Mesendoderm (in vitro differentiated cells): ENCODE data around the gene IGSF22.
"Not testable (repeated sequence)": the region's sequence is repeated elsewhere in the genome, so short reads cannot be mapped to it uniquely, and the experiment has no call there.

Experiments
- DNase-seq: peaks from one replicate; pipeline ENCODE4 v3.0.0; 2013
- H2AK5ac ChIP-seq: 2 replicates; pipeline ENCODE4 v1.6.1; 2013; ENCODE audit warnings: low read length, inconsistent platforms
- H2BK120ac ChIP-seq: 2 replicates; pipeline ENCODE4 v1.6.1; 2013; ENCODE audit warnings: low read depth, mild to moderate bottlenecking, low read length, moderate library complexity, mixed read lengths
- H2BK15ac ChIP-seq: replicated peaks from 2 replicates; pipeline ENCODE4 v1.6.1; 2013; ENCODE audit warnings: low read depth, mild to moderate bottlenecking, moderate library complexity
- H2BK5ac ChIP-seq: 2 replicates; pipeline ENCODE4 v1.6.1; 2013; ENCODE audit warnings: low read length, inconsistent platforms
- H3K18ac ChIP-seq: 2 replicates; pipeline ENCODE4 v1.6.1; 2013; ENCODE audit warnings: mild to moderate bottlenecking, low read length, mixed read lengths
- H3K23ac ChIP-seq: one replicate; pipeline ENCODE4 v1.6.1; 2013; ENCODE audit warnings: low read length
- H3K27ac ChIP-seq: 2 replicates; pipeline ENCODE4 v1.5.1; 2013; ENCODE audit warnings: low read depth, mild to moderate bottlenecking, inconsistent platforms, low read length, moderate library complexity
- H3K27me3 ChIP-seq: 2 replicates; pipeline ENCODE4 v1.6.1; 2013; ENCODE audit warnings: low read length, control low read depth, mild to moderate bottlenecking, inconsistent platforms; ENCODE audit not compliant: insufficient read depth, poor library complexity
- H3K36me3 ChIP-seq: 2 replicates; pipeline ENCODE4 v1.6.1; 2013; ENCODE audit warnings: low read length, inconsistent platforms; ENCODE audit not compliant: control insufficient read depth, insufficient read depth
- H3K4ac ChIP-seq: one replicate; pipeline ENCODE4 v1.6.1; 2013; ENCODE audit warnings: low read depth, mild to moderate bottlenecking, low read length, moderate library complexity
- H3K4me1 ChIP-seq: 2 replicates; pipeline ENCODE4 v1.6.1; 2013; ENCODE audit warnings: low read depth, low read length, inconsistent platforms; ENCODE audit not compliant: control insufficient read depth
- H3K4me2 ChIP-seq: 2 replicates; pipeline ENCODE4 v1.6.1; 2013; ENCODE audit warnings: low read length
- H3K4me3 ChIP-seq: 2 replicates; pipeline ENCODE4 v1.5.1; 2013; ENCODE audit warnings: mild to moderate bottlenecking, low read length
- H3K56ac ChIP-seq: one replicate; pipeline ENCODE4 v1.6.1; 2013; ENCODE audit warnings: low read length
- H3K79me1 ChIP-seq: 2 replicates; pipeline ENCODE4 v1.6.1; 2013; ENCODE audit warnings: low read length, inconsistent platforms
- H3K79me2 ChIP-seq: 2 replicates; pipeline ENCODE4 v1.6.1; 2013; ENCODE audit warnings: mild to moderate bottlenecking, low read length; ENCODE audit not compliant: control insufficient read depth, insufficient read depth
- H3K9ac ChIP-seq: 2 replicates; pipeline ENCODE4 v1.6.1; 2013; ENCODE audit warnings: low read length, inconsistent platforms
- H4K5ac ChIP-seq: one replicate; pipeline ENCODE4 v1.6.1; 2013; ENCODE audit warnings: low read length
- H4K8ac ChIP-seq: one replicate; pipeline ENCODE4 v1.6.1; 2013; ENCODE audit warnings: low read depth, mild to moderate bottlenecking, control low read depth, low read length, moderate library complexity
- WGBS: extraction: QIAGEN DNeasy Blood & Tissue Kit; methylation state at CpG from one replicate; pipeline ENCODE4 v1.1.7; 2013; ENCODE audit warnings: low lambda C conversion rate, missing lambda C conversion rate; ENCODE audit not compliant: insufficient coverage; ENCODE audit errors: extremely low coverage; 5-methylcytosine and 5-hydroxymethylcytosine counted together

IGSF22 gene

GRCh38 chr11:18677560-18677959 lies 48.4 kb downstream of the IGSF22 start:
- Histone ChIP-seq H4K5ac (no peak overlapping the region), H3K4ac (no peak overlapping the region), H3K27ac (no peak overlapping the region), H3K4me2 (no peak overlapping the region), H3K36me3 (no peaks in the 10 kb centered on the region), H3K79me2 (no peaks in the 10 kb centered on the region), H2BK120ac (no peak overlapping the region), H3K4me3 (no peak overlapping the region), H2AK5ac (no peak overlapping the region), H3K23ac (no peak overlapping the region), H4K8ac (no peak overlapping the region), H3K9ac (no peak overlapping the region), H2BK15ac (no peak overlapping the region), H3K79me1 (no peaks in the 10 kb centered on the region), H3K27me3 (no peaks in the 10 kb centered on the region), H3K56ac (no peak overlapping the region), H2BK5ac (no peak overlapping the region), H3K4me1 (no peaks in the 10 kb centered on the region), H3K18ac (no peak overlapping the region)
- no CpG with 5 or more reads among the region's 3 CpGs for WGBS
- DNase-seq: no peak

GRCh38 chr11:18676803-18677202 lies 49.2 kb downstream of the IGSF22 start:
- no peak overlapping the region for H3K27ac ChIP-seq
- no peaks in the 10 kb centered on the region for H3K27me3 ChIP-seq
- no peak overlapping the region for H2AK5ac ChIP-seq
- H4K5ac ChIP-seq: no peak overlapping the region
- H3K9ac ChIP-seq: no peak overlapping the region
- no peak overlapping the region for H3K18ac ChIP-seq
- H3K4ac ChIP-seq: no peak overlapping the region
- H3K79me1 ChIP-seq: no peaks in the 10 kb centered on the region
- no peak for DNase-seq
- H2BK120ac ChIP-seq: no peak overlapping the region
- H3K4me1 ChIP-seq: no peaks in the 10 kb centered on the region
- no peak overlapping the region for H3K4me3 ChIP-seq
- no peak overlapping the region for H3K4me2 ChIP-seq
- no peak overlapping the region for H3K56ac ChIP-seq
- no peak overlapping the region for H3K23ac ChIP-seq
- H4K8ac ChIP-seq: no peak overlapping the region
- H3K36me3 ChIP-seq: no peaks in the 10 kb centered on the region
- H2BK15ac ChIP-seq: no peak overlapping the region
- no peaks in the 10 kb centered on the region for H3K79me2 ChIP-seq
- H2BK5ac ChIP-seq: no peak overlapping the region
- WGBS: no CpG with 5 or more reads among the region's 4 CpGs

GRCh38 chr11:18672209-18672608 lies 53.8 kb downstream of the IGSF22 start:
- not testable (repeated sequence) for H2BK15ac ChIP-seq, DNase-seq, H3K9ac ChIP-seq, H3K4me1 ChIP-seq, H3K18ac ChIP-seq, H3K4me2 ChIP-seq, H3K56ac ChIP-seq, H4K8ac ChIP-seq, H3K79me1 ChIP-seq, H3K36me3 ChIP-seq, H4K5ac ChIP-seq, H2BK5ac ChIP-seq, H3K4ac ChIP-seq, H2BK120ac ChIP-seq, H2AK5ac ChIP-seq, H3K27me3 ChIP-seq, H3K27ac ChIP-seq, H3K4me3 ChIP-seq, H3K79me2 ChIP-seq, H3K23ac ChIP-seq
- WGBS: no CpG with 5 or more reads among the region's 7 CpGs

- H2BK15ac ChIP-seq: no peak overlapping the region
- no peak overlapping the region for H3K23ac ChIP-seq
- no peak overlapping the region for H3K4me3 ChIP-seq
- no peak overlapping the region for H4K8ac ChIP-seq
- H3K4me1 ChIP-seq: no peaks in the 10 kb centered on the region
- H2BK5ac ChIP-seq: no peak overlapping the region
- no CpG with 5 or more reads among the region's 2 CpGs for WGBS
- DNase-seq: no peak
- H3K36me3 ChIP-seq: no peaks in the 10 kb centered on the region
- H4K5ac ChIP-seq: no peak overlapping the region
- no peaks in the 10 kb centered on the region for H3K27me3 ChIP-seq
- no peak overlapping the region for H3K27ac ChIP-seq
- H3K9ac ChIP-seq: no peak overlapping the region
- H3K79me1 ChIP-seq: no peaks in the 10 kb centered on the region
- no peaks in the 10 kb centered on the region for H3K79me2 ChIP-seq
- H2BK120ac ChIP-seq: no peak overlapping the region
- H3K18ac ChIP-seq: no peak overlapping the region
- no peak overlapping the region for H3K4ac ChIP-seq
- H3K4me2 ChIP-seq: no peak overlapping the region
- H3K56ac ChIP-seq: no peak overlapping the region
- no peak overlapping the region for H2AK5ac ChIP-seq
Measured at GRCh38 chr11:18671246-18671645, 54.7 kb downstream of the IGSF22 start.

GRCh38 chr11:18669711-18670110 lies 56.3 kb downstream of the IGSF22 start:
- Histone ChIP-seq H3K23ac (no peak overlapping the region), H3K79me2 (no peaks in the 10 kb centered on the region), H3K36me3 (no peaks in the 10 kb centered on the region), H3K4me3 (no peak overlapping the region), H3K79me1 (no peaks in the 10 kb centered on the region), H2BK120ac (no peak overlapping the region), H3K56ac (no peak overlapping the region), H2BK5ac (no peak overlapping the region), H3K27me3 (no peaks in the 10 kb centered on the region), H3K18ac (no peak overlapping the region), H3K4ac (no peak overlapping the region), H3K4me2 (no peak overlapping the region), H4K5ac (no peak overlapping the region), H3K4me1 (no peaks in the 10 kb centered on the region), H3K27ac (no peak overlapping the region), H2BK15ac (no peak overlapping the region), H3K9ac (no peak overlapping the region), H4K8ac (no peak overlapping the region), H2AK5ac (no peak overlapping the region)
- no CpG with 5 or more reads among the region's 4 CpGs for WGBS
- no peak for DNase-seq

- Histone ChIP-seq H2BK120ac (no peak overlapping the region), H3K56ac (no peak overlapping the region), H3K79me1 (no peaks in the 10 kb centered on the region), H2BK5ac (no peak overlapping the region), H3K18ac (no peak overlapping the region), H3K4me2 (no peak overlapping the region), H3K27me3 (no peaks in the 10 kb centered on the region), H2BK15ac (no peak overlapping the region), H4K5ac (no peak overlapping the region), H3K27ac (no peak overlapping the region), H3K79me2 (no peaks in the 10 kb centered on the region), H4K8ac (no peak overlapping the region), H3K4me1 (no peaks in the 10 kb centered on the region), H3K23ac (no peak overlapping the region), H3K9ac (no peak overlapping the region), H3K4me3 (no peak overlapping the region), H3K4ac (no peak overlapping the region), H2AK5ac (no peak overlapping the region), H3K36me3 (no peaks in the 10 kb centered on the region)
- no peak for DNase-seq
- WGBS: no CpG with 5 or more reads among the region's 2 CpGs
Measured at GRCh38 chr11:18669219-18669596, 56.8 kb downstream of the IGSF22 start.
